D721Med (cell line): ENCODE measurements around the gene GTPBP3.
A peak's percentile ranks its signal among the peaks of the same experiment; 100 is the strongest.

Experiments
- DNase-seq: peaks from one replicate; pipeline ENCODE4 v3.0.0; 2011; ENCODE audit warnings: low spot score; ENCODE audit not compliant: insufficient read length
- FAIRE-seq: peaks from 2 replicates; lab custom pipeline; 2011; peaks lifted over from hg19 to GRCh38; lab: Jason Lieb, UNC
- CTCF ChIP-seq: IDR thresholded peaks from 2 replicates; pipeline ENCODE4 v1.5.1; 2012; ENCODE audit warnings: mild to moderate bottlenecking, control low read depth; ENCODE audit not compliant: insufficient read depth; ENCODE audit errors: missing control alignments

GTPBP3 gene

GRCh38 chr19:17385878-17386611 is 48.7 kb downstream of the GTPBP3 start:
- no peak for FAIRE-seq
- DNase-seq, result no peak
- peak; percentile 72 for TF ChIP-seq CTCF

GRCh38 chr19:17389288-17389687 is 51.9 kb downstream of the GTPBP3 start:
- TF ChIP-seq CTCF, result no peak
- DNase-seq (no peak), FAIRE-seq (no peak)

- no peak for FAIRE-seq
Measured at GRCh38 chr19:17389957-17390664, 52.8 kb downstream of the GTPBP3 start.

GRCh38 chr19:17390665-17391370 is 53.5 kb downstream of the GTPBP3 start:
- peak; percentile 97 for DNase-seq
- no peak for FAIRE-seq
- TF ChIP-seq CTCF, result peak; percentile 68

More at GRCh38 chr19:17389957-17390664, 52.8 kb downstream of the GTPBP3 start:
- peak; percentile 16 for TF ChIP-seq CTCF
- DNase-seq, result no peak

- no peak for TF ChIP-seq CTCF
- no peak for DNase-seq
- no peak for FAIRE-seq
Measured at GRCh38 chr19:17391371-17392151, 54.2 kb downstream of the GTPBP3 start.
